NOMO-1 treated with DMSO at 0.1 percent for 48 hours (cell line): ENCODE data around the gene ACO1.
"Not testable (repeated sequence)": the region's sequence is repeated elsewhere in the genome, so short reads cannot be mapped to it uniquely, and the experiment has no call there.

ENCODE experiments used
- DNase-seq: peaks from one replicate; lab custom pipeline; 2025; ENCODE audit not compliant: unreplicated experiment; lab: John Stamatoyannopoulos, UW

Gene ACO1

DNA sequence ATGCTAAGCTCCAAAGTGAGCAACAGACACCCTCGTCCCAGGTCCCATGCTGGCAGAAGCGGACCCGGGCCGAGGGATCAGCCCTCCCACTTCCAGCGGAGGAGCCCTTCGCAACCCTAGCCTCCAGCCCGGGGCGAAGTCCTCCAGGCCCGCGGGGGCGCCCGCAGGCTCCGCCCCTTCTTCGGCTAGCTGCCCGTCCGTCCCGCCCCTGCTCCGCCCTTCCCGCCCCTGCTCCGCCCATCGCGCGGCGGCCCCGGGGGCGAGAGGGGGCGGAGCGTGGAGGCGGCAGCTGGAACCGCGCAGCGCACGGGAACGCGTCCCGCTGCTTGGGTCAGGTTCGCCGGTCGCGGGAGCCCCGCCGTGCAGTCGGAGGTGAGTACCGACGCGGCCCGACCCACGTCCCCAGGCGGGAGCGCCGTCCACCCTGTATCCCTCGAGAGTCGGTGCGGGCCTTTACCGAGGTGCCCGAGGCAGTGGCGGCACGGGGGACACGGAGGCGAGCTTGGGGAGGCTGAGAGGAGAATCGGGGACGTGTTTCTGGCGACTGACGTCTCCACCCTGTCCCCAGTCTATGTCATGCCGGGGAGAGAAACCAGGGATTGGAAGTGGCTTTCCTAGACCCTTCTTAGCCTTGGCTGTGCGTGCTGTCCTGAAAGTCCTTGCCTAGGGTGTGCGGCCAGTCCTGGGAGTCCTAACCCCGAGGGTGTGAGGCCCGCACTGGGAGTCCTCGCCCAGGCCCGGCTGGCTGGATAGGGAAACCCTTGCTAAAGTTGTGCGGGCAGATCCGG, at the start of gene ACO1:
TSS of gene ACO1 (plus strand) at position 280 of the 788 bp plus-strand sequence. CDS start 20,864 bp downstream, outside the sequence.
- peak; percentile 52 for DNase-seq

DNA sequence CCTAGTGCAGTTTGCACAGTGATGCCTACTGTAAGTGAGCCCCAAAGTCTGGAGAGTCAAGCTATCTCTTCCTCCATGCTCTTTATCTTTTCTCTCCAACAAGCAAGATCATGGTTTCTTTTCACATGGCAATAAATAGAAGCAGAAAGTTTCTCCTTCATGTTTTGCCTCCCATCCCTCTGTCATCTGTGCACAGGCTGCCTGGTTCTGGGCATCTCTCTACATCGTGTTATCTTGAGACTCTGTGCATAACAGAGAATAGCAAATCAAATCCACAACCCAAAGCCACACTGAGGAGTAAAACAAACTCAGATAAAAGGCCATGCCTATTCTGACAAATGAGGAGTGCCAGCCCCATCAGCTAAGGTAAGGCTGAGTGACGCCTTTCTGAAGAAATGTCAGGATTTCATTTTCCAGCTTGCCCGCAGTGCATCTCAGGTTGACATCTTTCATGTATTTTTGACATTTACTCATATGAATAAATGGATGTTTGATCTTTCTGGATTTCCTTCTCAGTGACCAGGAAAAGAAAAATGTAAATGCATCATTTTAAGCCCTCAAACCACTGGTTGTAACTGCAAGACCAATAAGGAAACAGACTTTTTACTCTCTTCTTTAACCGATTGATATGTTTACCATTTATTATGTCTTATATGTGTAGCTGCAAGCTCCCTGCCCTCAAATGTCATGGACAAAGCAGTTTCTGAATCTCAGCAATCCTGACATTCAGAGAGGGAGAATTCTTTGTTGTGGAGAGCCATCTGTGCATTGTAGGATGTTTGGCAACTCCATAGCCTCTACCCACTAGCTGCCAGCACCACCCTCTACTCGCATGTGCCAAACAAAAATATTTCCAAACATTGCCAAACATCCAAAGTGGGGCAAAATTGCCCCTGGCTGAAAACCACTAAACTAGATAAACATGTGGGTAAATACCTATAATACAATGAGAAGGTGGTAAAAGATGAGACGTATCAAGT, 49.2 kb upstream of the ACO1 start:
- DNase-seq: no peak

DNA sequence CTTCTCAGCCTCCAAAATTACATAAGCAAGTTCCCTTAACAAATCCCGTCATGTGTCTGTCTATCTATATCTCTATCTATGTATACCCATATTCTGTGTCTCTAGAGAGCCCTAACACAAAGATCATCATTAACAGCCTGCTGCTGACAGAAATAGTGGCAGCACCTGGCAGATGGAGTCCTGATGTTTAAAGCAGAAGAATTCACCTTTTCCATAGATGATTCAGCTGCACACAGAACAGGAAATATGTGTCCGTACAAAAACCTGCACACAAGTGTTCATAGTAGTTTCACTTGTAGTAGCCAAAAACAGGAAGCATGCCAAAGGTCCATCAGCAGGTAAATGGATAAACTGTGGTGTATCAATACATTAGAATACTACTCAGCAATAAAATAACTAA, 45.0 kb upstream of the ACO1 start:
- no peak for DNase-seq

DNA sequence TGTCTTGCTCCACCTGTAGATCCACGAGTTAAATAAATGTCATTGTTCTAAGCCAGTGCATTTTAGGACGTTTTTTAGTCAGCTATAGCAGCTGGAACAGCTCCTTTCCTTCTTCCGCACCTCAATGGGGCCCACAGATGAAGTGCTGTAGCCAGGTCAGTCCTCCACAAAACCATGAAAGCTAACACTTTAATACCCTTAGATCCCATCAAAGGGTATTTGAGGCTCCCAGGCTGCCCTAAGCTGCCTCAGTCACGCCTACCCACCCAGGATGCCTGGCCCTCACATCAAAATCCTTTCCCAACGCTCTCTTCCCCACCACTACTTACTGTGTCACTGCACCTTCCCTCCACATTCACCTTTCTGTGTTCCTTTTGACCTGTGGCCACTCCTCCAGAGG, 44.1 kb upstream of the ACO1 start:
- DNase-seq: no peak

DNA sequence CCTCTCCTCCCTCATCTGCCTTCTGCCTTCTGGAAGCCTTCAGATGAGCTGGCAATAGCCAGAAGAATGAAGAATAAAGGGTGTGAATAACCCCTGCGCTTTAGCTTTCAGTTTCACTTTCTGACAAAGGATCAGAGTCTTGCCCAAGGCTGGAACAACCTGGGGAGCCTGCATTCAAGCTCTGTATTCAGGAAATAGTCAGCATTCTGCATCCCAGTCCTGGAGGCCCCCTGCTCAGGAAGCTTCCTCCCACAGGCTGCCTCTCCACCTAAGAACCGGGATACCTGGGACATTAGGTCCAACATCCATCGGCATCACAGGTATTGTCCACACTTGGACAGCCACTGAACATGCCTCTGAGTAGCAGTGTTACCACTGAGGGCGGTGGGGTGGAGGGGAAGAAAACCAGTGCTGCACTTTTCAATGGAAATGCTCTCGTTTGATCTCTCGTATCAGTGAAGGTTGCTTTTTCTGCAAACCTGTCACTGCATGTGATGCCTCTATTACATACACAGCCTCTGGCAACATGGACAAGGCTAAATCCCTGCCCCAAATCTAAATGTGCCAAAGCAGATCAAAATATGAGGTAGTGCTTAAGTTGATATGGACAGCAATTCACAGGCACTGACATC, 39.8 kb upstream of the ACO1 start:
- DNase-seq: no peak

DNA sequence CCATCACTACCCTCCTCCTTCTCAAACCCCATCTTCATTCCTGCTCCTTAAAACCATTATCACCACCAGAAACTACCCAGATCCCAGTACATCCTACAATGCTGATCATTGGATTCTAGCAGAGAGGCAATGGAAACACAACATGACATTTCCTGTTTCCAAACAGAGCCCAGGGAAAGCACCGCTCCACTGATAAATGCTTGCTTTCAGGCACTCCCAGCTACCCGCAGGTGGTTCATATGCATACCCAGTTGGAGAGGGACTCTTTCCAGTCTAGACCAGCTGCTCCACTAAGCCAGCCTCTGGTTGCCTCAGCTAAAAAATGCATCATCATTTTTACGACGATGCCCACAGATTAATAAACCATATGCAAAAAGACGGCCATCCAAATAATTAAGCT, 39.2 kb upstream of the ACO1 start:
- no peak for DNase-seq

DNA sequence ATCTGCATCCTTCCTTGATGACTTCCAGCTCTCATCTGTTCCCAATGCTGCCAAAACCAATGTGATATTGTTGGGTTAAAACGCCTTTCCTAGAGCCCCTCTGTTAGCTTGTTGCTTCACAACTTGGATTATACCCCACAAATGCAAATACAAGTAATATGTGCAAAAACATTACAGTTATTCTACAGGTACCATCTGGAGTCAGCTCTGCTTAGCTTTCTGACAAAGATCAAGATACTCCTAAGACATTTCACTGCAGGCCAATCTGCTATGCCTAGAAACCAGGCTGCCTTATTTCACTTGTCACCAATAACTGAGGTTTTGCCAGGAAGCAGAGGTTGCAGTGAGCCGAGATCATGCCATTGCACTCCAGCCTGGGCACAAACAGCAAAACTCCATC, 36.9 kb upstream of the ACO1 start:
- DNase-seq: no peak

DNA sequence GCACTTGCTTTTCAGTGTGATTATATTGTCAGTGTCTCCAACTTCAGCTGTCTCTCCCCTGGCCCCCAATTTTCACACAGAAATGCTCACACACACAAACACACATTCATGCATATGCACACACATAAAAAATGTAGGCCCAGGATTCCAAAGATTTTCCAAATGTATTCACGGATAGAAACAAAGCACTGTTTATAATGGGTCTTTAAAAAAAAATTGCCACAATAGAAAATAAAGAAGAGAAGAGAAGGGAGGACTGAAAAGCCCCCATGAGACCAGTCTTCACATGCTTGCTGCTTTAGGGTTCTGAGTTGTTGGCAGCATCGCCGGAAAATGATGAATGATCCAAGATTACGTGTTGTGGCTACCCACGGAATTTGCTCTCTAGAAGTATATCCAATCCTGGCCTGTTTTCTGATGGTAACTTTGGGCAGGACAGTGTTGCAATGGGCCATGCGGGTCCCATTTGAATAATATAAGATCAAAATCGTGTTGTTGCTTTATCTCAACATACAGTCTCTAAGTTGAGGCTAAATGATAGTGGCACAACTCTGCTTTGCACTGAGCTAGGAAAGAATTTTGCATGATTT, 36.2 kb upstream of the ACO1 start:
- no peak for DNase-seq

DNA sequence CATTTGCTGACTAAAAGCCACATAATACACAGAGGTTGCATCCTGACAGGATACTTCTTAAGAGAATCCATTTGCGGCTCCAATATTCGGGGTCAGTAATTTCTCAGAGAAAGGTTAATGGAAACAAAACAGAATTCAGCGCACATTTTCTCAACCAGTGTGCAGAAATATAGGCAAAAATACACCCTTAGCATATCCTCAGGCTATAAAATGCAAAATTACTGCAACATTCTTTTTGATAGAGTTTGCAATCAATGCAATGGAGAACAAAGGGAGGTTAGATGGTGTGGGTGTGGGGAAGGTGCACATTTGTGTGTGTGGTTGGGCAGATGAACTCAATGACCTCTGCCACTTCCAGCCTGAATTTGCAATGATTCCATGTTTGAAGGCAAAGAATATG, 35.4 kb upstream of the ACO1 start:
- no peak for DNase-seq

DNA sequence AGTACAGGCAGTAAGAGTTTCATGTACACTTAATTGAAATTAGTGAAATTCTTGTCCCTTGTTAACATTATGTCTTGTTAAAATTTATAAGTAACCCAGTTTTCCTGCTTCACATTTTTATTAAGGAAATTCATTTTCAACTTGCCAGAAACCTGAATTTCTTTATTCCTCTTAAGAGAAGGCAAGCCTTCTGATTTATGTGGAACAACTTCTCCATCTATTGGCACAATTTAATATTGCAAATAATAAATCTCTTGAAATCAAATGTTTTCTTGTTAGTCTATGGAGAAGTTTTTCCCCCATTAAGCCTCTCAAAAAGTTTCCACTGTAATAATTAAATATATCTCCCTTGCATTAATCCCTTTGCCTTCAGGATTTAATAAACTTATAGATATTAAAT, 33.8 kb upstream of the ACO1 start:
- peak; percentile 54 for DNase-seq

DNA sequence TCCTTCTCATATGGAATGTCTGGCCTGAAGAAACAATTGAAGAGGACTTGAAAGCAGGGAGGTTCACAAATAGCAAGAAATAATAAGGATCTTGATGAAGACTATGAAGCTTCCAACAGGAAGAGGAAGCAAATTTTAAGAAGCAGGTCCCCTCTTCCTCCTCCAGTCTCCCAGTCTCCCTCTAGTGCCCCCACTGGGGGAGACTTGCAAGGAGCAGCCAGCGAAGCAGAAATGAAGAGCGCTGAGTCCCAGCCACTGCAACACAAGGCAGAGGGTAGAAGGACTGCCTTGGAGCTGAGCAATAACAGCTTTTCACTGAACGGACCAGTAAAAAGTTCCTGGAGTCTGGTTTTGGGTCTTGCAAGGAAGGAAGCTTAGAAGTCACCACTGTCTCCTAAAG, 32.6 kb upstream of the ACO1 start:
- peak; percentile 46 for DNase-seq

DNA sequence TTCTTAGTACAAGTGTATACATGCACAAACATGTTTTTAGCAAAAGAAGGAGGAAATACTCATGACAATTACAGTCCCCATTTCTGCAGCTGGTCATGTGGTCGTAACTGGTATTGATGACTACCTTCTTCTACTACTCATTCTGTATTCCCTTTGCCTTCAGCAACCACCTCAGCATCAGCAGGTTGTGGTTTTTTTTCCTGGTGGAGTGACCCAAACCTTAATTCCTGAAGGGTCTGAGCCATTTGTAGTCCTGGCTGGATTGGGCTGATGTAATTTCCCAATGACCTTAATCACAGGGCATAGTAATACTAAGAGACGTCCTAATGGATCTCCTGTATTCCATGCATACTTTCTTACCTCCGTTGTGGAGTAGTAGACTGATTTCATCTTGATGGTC, 31.0 kb upstream of the ACO1 start:
- not testable (repeated sequence) for DNase-seq

DNA sequence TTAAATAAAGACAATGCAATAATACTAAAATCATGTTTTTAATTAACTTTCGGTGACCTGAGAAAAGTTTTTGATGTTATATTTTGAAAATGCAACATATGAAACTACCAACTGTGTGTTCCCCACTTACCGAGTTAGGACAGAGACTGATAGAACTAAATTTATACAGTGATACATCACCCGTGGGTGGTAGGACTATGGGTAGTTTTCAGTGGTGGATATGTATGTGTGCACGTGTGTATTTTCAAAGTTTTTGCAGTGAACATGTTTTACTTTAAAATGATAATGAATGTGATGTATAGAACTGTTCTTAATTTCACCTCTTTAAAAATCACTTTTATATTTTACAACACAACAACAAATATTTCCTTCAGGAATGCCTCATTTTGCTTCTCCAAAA, 25.0 kb upstream of the ACO1 start:
- peak; percentile 13 for DNase-seq

DNA sequence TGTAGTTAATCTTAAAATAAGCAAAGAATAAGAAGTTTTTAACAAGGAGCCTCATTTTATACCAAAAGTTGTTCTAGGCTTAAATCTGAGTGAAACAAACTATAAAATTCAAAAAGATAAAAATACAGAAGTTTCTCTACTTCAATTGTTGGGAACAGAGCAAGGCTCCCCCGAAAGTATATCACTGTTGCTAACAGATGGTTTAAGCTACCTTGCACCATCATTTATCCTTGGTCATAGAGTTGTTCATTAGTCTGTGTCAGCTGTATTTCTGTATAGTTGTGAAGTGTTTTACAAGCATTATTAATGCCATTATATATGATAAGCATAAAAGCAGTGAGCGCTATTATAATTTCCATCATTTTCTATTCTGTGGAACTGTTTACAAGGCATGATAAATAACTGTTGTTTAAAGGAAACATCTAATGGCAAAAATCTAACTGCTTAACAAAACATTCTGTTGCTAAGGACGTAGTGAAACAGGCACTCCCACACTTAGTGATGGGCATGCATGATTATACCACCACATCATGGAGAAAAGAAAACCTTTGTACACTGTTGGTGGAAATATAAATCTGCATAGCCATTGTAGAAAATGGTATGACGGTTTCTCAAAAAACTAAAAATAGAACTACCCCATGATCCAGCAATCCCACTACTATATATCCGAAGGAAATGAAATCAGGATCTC, 23.3 kb upstream of the ACO1 start:
- peak; percentile 47 for DNase-seq

DNA sequence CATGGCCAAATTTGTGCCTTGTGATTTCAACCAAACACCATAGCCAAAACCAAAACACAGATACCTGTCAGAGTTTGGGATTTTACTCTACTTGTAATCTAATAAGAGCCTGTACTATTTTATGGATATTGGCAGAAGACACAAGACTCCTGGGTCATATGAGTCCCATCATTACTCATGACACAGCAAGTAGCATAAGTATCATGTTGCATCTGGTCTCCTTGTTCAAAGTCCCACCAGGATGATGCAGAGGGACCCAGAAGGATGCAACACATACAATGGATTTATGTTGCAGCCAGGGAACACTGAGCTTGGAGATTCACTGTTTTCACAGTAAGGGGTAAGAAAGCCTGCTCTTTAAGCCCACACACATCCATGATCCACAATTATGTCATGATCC, 13.2 kb upstream of the ACO1 start:
- DNase-seq: no peak

DNA sequence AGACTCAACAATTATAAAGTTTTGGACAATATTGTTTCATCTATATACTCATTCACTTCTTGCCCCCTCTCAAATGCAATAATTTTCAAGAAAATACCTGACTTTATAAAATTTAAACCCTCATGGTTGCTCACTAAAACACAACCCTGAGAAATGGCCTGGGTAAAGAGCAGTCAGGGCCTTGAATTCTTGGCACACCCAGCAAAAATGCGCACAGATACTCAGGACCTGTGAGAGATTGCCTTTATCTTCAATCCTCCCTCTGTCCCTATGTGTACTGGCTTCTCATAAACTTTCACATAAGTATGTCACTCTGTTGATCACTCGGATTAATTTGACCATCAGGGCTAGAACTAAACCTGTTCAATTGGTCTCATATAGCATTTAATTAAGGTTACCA, 12.8 kb upstream of the ACO1 start:
- no peak for DNase-seq

DNA sequence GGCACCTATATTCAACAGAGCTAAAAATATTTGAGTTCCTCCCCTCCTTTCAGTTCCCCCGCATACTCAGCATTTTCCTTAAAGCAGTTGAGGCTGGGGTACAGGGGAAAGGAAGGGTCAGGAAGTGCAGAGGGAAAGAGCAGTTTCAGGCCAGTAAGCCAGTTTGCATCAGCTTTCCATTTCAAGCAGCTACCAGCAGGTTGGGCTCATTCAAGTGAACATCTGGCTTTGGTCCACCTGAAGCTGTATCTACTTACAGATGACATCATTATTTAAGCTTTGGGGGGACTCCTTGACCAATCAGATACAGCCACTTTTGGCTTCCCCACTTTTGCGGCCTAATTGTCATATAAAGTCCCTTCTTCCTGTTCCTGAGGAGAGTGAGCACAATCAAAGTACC, 8.2 kb upstream of the ACO1 start:
- no peak for DNase-seq

DNA sequence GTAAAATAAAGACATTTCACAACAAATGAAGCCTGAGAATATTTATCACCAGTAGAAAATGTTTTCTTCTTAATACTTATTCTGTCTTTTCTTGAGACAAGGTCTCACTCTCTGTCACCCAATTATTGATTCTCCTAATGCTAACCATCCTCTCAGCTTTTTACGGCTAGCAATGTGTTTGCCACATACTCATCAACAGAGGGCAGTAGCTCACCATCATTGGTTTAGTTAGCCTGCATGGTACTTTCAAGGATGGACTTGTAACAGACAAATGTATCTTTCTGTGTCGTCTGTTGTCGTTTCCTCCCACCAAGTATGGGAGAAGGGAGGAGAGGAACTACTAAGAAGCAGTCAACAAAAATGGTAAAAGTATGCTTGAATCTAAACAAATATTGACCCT, 5.9 kb upstream of the ACO1 start:
- DNase-seq: peak; percentile 58

DNA sequence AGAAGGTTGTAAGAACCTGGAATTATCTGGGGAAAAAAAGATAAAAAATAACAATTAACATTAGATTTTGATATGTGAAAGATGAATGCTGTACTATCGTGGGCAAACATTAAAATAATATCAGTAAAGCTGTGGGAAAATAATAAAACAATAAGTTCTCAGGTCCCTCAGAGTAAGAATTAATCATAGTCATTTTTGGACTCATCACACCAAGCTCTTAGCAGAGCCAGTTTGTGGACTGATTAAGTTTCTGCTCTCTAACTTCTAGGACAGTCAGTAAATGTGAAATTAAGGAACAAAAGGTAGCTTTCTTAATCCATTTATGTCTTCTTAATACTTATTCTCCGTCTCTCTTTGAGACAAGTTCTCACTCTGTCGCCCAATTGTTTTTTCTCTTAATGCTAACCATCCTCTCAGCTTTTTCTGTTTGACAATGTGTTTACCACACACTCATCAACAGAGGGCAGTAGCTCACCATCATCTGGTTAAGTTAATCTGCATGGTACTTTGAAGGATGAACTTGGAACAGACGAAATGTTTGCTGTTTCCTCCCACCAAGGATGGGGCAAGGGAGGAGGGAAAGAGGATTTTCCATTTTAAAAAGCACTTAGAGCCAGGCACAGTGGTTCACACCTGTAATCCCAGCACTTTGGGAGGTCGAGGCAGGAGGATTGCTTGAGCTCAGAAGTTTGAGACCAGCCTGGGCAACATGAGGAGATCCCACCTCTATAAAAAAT, 5.3 kb upstream of the ACO1 start:
- DNase-seq: peak; percentile 62

DNA sequence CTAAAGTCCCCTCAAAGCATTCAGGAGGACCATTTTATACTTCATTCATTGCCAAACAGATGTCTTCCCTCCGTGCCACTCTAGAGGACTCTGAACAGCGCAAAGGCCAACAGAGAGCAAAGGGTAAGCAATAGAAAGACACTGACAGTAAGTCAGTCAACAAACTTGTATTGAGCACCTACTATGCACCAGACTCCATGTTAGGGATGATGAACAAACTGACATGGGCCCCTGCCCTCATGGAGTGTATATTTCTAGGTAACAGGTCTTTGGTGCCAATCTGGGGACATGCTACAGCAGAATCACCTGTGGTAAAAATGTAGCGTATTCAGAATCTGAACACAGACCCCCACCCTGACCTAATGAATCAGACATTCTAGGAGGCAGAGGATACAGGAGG, 3.5 kb upstream of the ACO1 start:
- no peak for DNase-seq
